Stomach (tissue), 4 donors: ENCODE measurements around the gene GSTO1.

ENCODE experiments used
- CTCF ChIP-seq, 7 experiments: fragments of 450-650 bp in 4 of 7; fragments of 200-600 bp in 3 of 7; sonication (generic) in 3 of 7; IDR thresholded peaks; one replicate each; pipeline ENCODE4 v1.5.1; 2016 to 2019; ENCODE audit warnings: antibody characterized with exemption in 7 of 7, control low read depth in 2 of 7, mild to moderate bottlenecking in 1 of 7
- EP300 ChIP-seq: sonication (generic); formaldehyde crosslinking; IDR thresholded peaks from one replicate; pipeline ENCODE4 v1.6.1; 2017; ENCODE audit warnings: antibody characterized with exemption
- POLR2A ChIP-seq, 4 donors: fragments of 450-650 bp; IDR thresholded peaks; one replicate each; pipeline ENCODE4 v1.6.1; 2016; ENCODE audit warnings: antibody characterized with exemption in 4 of 4, control low read depth in 2 of 4, mild to moderate bottlenecking in 1 of 4, moderate library complexity in 1 of 4

DNA sequence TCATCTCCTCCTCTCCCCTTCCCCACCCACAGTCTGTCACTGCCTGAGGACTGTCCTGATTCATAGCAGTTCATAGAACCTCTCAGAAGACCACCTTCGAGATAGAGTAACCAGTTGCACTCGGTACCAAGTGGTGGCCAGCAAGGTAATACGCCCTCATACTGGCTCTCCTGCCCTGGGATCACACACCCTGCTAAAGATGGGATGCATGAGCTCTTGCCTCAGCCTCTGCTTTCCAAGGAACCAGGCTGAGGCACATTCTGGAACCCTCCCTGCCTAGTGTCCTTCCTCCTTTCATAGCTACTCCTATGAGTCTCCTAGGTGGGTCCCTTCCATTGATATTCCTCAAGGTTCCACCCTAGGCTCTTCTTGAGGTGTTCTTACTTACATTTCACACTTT, 38.1 kb upstream of the GSTO1 start:
- TF ChIP-seq CTCF (IDR thresholded peaks at IDR 0.05) = no peak
- TF ChIP-seq POLR2A (IDR thresholded peaks at IDR 0.05) = no peak
- no peak for TF ChIP-seq EP300
